Kidney (tissue), 14 donors: ENCODE data around the gene TXNDC11. TPM values are rescaled to one million over a fixed set of nuclear protein-coding genes. Genes with fewer than 3 reads are reported as not detected.
A peak's percentile ranks its signal among the peaks of the same experiment; 100 is the strongest.

Experiments
- DNase-seq, 5 donors: peaks; one replicate each; pipeline ENCODE4 v3.0.0-alpha.2; 2013 to 2020
- FAIRE-seq: peaks from 2 replicates; lab custom pipeline; 2012; peaks lifted over from hg19 to GRCh38; lab: Jason Lieb, UNC
- H3K27ac ChIP-seq, 2 donors: one replicate each; pipeline ENCODE4 v1.7.0; 2013; ENCODE audit warnings: low read depth in 2 of 2, low read length in 2 of 2, inconsistent platforms in 1 of 2
- H3K27me3 ChIP-seq: one replicate; pipeline ENCODE4 v1.7.1; 2013; ENCODE audit warnings: low read length, inconsistent platforms; ENCODE audit not compliant: control insufficient read depth, insufficient read depth
- H3K36me3 ChIP-seq, 3 donors: one replicate each; pipeline versions ENCODE4 v1.7.0 to v1.7.1; 2013; ENCODE audit warnings: low read length in 3 of 3, control low read depth in 1 of 3, inconsistent platforms in 1 of 3; ENCODE audit not compliant: insufficient read depth in 3 of 3, control insufficient read depth in 2 of 3
- H3K4me1 ChIP-seq, 3 donors: one replicate each; pipeline versions ENCODE4 v1.7.0 to v1.7.1; 2013; ENCODE audit warnings: low read length in 3 of 3, inconsistent platforms in 1 of 3, low read depth in 1 of 3; ENCODE audit not compliant: control insufficient read depth in 2 of 3, insufficient read depth in 2 of 3
- H3K4me3 ChIP-seq, 3 donors: one replicate each; pipeline versions ENCODE4 v1.7.0 to v1.8.1; 2013; ENCODE audit warnings: low read length in 3 of 3, control low read depth in 1 of 3, inconsistent platforms in 1 of 3
- H3K9ac ChIP-seq, 3 donors: one replicate each; pipeline versions ENCODE4 v1.7.0 to v1.7.1; 2013; ENCODE audit warnings: low read length in 3 of 3, control low read depth in 1 of 3, inconsistent platforms in 1 of 3
- H3K9me3 ChIP-seq, 3 donors: one replicate each; pipeline versions ENCODE4 v1.7.0 to v1.7.1; 2013; ENCODE audit warnings: low read length in 3 of 3, control low read depth in 1 of 3, inconsistent platforms in 1 of 3; ENCODE audit not compliant: control insufficient read depth in 2 of 3, insufficient read depth in 1 of 3
- CTCF ChIP-seq: IDR thresholded peaks from 3 replicates; pipeline ENCODE4 v1.5.1; 2012; ENCODE audit warnings: mild to moderate bottlenecking, moderate library complexity, borderline replicate concordance; ENCODE audit not compliant: insufficient read depth; ENCODE audit errors: extremely low read depth
- intact Hi-C: fragments of 100-400 bp; cut with DNase I; formaldehyde crosslinking; loops from one replicate; pipeline ENCODE4 v1.11.1; 2022
- polyA plus RNA-seq: library from polyadenylated mRNA; stranded (reverse); fragments of 350-450 nt; fragmentation: Illumina TruSeq; extraction: RNeasy Lipid Tissue Mini Kit (QIAGEN cat#74804); gene quantifications from one replicate; pipeline ENCODE4 v1.2.3, GENCODE V29; 2014; ENCODE audit warnings: low read depth, low replicate concordance; ENCODE audit not compliant: insufficient read depth
- total RNA-seq: library from RNA; stranded (reverse); fragmentation: NEBNext Ultra II Directional; extraction: Animal tissue kit (Norgen Biotek cat#: 25700); gene quantifications from one replicate; pipeline ENCODE4 v1.2.1, GENCODE V29; 2021
- donor health status: control.
- donor health status: control.
- donor health status: control.
- donor health status: control.
- donor health status: control.
- donor health status: DM: yes; HTN: yes; CAD: no.
- donor health status: Normal renal cell carcinoma (clear cell type).

Gene TXNDC11
- total and polyA plus RNA-seq, 2 donors from 2014 or later = 60.8 to 70.9 TPM

- intact Hi-C loops = no loop called here
- peaks cover 0 to 18% (median 6%) of the 10 kb centered on the region in 3 donors for H3K36me3 ChIP-seq
- no peak overlapping the region for H3K9ac ChIP-seq
- TF ChIP-seq CTCF = no peak
- no peaks in the 10 kb centered on the region for H3K27me3 ChIP-seq
- FAIRE-seq (no peak), DNase-seq (no peak)
- H3K9me3 ChIP-seq = no peaks in the 10 kb centered on the region
- peaks cover 0 to 14% (median 0%) of the 10 kb centered on the region in 3 donors for H3K4me1 ChIP-seq
- H3K27ac ChIP-seq = no peak overlapping the region
- no peak overlapping the region for H3K4me3 ChIP-seq
These were observed 22.9 kb downstream of the TXNDC11 start for GRCh38 chr16:11719762-11720161.

GRCh38 chr16:11719171-11719570 lies 23.5 kb downstream of the TXNDC11 start:
- Histone ChIP-seq H3K4me1 (peaks cover 0 to 14% (median 0%) of the 10 kb centered on the region in 3 donors), H3K9ac (no peak overlapping the region)

GRCh38 chr16:11717811-11718210 lies 24.8 kb downstream of the TXNDC11 start:
- H3K9me3 ChIP-seq = no peaks in the 10 kb centered on the region
- intact Hi-C loops = no loop called here
- H3K9ac ChIP-seq = no peak overlapping the region
- DNase-seq = no peak
- no peak for FAIRE-seq
- peaks cover 0 to 18% (median 3%) of the 10 kb centered on the region in 3 donors for H3K36me3 ChIP-seq
- H3K4me3 ChIP-seq = no peak overlapping the region
- H3K27me3 ChIP-seq = no peaks in the 10 kb centered on the region
- no peak overlapping the region for H3K27ac ChIP-seq
- peaks cover 0 to 14% (median 0%) of the 10 kb centered on the region in 3 donors for H3K4me1 ChIP-seq
- TF ChIP-seq CTCF = no peak

More at GRCh38 chr16:11719171-11719570, 23.5 kb downstream of the TXNDC11 start:
- FAIRE-seq (no peak), DNase-seq (peak in 1 of 5 donors; percentile 14)
- no peak overlapping the region for H3K4me3 ChIP-seq
- TF ChIP-seq CTCF = no peak
- peaks cover 0 to 14% (median 6%) of the 10 kb centered on the region in 3 donors for H3K36me3 ChIP-seq
- H3K9me3 ChIP-seq = no peaks in the 10 kb centered on the region
- H3K27ac ChIP-seq = no peak overlapping the region
- intact Hi-C loops = no loop called here
- no peaks in the 10 kb centered on the region for H3K27me3 ChIP-seq

DNA sequence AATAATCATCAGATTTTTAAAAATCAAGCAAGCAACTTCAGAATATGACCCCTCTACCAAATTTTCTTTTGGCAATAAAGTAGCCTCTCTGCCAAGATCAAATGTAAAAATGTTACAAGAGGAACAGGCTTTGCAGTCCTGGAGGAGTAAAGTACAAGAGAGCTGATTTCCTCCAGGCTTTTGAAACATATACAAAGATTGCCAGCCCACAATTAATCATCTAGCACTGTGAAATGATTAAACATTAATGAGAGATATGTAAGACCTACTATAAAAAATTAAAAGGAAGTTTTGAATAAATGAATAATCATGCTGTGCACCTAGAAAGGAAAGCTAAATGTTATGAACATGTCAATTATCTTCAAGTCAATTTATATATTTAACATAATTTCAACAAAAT lies 26.3 kb downstream of the TXNDC11 start:
- Histone ChIP-seq H3K27ac (peak overlapping the region in 1 of 2 donors; percentile 43), H3K4me1 (peaks cover 0 to 15% (median 0%) of the 10 kb centered on the region in 3 donors), H3K36me3 (peaks cover 0 to 11% (median 3%) of the 10 kb centered on the region in 3 donors), H3K27me3 (no peaks in the 10 kb centered on the region), H3K9me3 (no peaks in the 10 kb centered on the region), H3K9ac (no peak overlapping the region), H3K4me3 (no peak overlapping the region)
- DNase-seq (peak in 1 of 5 donors; percentile 16), FAIRE-seq (no peak)
- intact Hi-C loops = no loop called here
- TF ChIP-seq CTCF = no peak
